Parathyroid adenoma (tissue), 2 donors: ENCODE data around the gene MCC.
A peak's percentile ranks its signal among the peaks of the same experiment; 100 is the strongest.

Experiments used
- H2AFZ ChIP-seq: fragments of 300-600 bp; sonication (generic); one replicate; pipeline ENCODE4 v1.7.0; 2017; ENCODE audit warnings: antibody characterized with exemption, mild to moderate bottlenecking
- H3K27ac ChIP-seq: fragments of 300-600 bp; sonication (generic); one replicate; pipeline ENCODE4 v1.7.0; 2017
- H3K27me3 ChIP-seq: fragments of 300-600 bp; sonication (generic); one replicate; pipeline ENCODE4 v1.7.0; 2017; ENCODE audit warnings: low read length; ENCODE audit not compliant: control insufficient read depth, insufficient read depth
- H3K36me3 ChIP-seq: fragments of 300-600 bp; sonication (generic); one replicate; pipeline ENCODE4 v1.7.0; 2017; ENCODE audit warnings: low read length; ENCODE audit not compliant: control insufficient read depth, insufficient read depth
- H3K4me1 ChIP-seq: fragments of 300-600 bp; sonication (generic); one replicate; pipeline ENCODE4 v1.7.0; 2017; ENCODE audit warnings: control low read depth
- H3K4me2 ChIP-seq: fragments of 300-600 bp; sonication (generic); one replicate; pipeline ENCODE4 v1.7.0; 2017; ENCODE audit warnings: low read length
- H3K4me3 ChIP-seq: fragments of 300-600 bp; sonication (generic); one replicate; pipeline ENCODE4 v1.7.0; 2017; ENCODE audit warnings: low read depth, low read length
- H3K79me2 ChIP-seq: fragments of 300-600 bp; sonication (generic); one replicate; pipeline ENCODE4 v1.7.0; 2017; ENCODE audit warnings: control low read depth
- H3K9ac ChIP-seq: fragments of 300-600 bp; sonication (generic); one replicate; pipeline ENCODE4 v1.7.0; 2017; ENCODE audit warnings: mild to moderate bottlenecking
- H3K9me3 ChIP-seq: fragments of 300-600 bp; sonication (generic); one replicate; pipeline ENCODE4 v1.7.0; 2017; ENCODE audit warnings: low read length; ENCODE audit not compliant: control insufficient read depth
- CTCF ChIP-seq: fragments of 300-600 bp; sonication (generic); IDR thresholded peaks from one replicate; pipeline ENCODE4 v1.7.0; 2017; ENCODE audit warnings: antibody characterized with exemption, mild to moderate bottlenecking
- donor health status: primary hyperparathyroidism.

The MCC gene

GRCh38 chr5:113024076-113024697 is 464.1 kb downstream of the MCC start:
- peaks cover 4% of the 10 kb centered on the region for H3K79me2 ChIP-seq
- TF ChIP-seq CTCF = no peak
- H3K4me3 ChIP-seq = no peak overlapping the region
- peak overlapping the region; percentile 40 for H3K27ac ChIP-seq
- H3K4me1 ChIP-seq = peaks cover 20% of the 10 kb centered on the region
- H3K9me3 ChIP-seq = no peaks in the 10 kb centered on the region
- H2AFZ ChIP-seq = no peak overlapping the region
- H3K4me2 ChIP-seq = no peak overlapping the region
- no peak overlapping the region for H3K9ac ChIP-seq
- H3K27me3 ChIP-seq = no peaks in the 10 kb centered on the region
- H3K36me3 ChIP-seq = peaks cover 2% of the 10 kb centered on the region

GRCh38 chr5:113022661-113023060 is 465.6 kb downstream of the MCC start:
- TF ChIP-seq CTCF = no peak
- Histone ChIP-seq H3K9ac (no peak overlapping the region), H3K4me2 (no peak overlapping the region)

GRCh38 chr5:113020461-113021273 is 467.6 kb downstream of the MCC start:
- H3K36me3 ChIP-seq = peaks cover 2% of the 10 kb centered on the region
- H3K4me3 ChIP-seq = no peak overlapping the region
- no peaks in the 10 kb centered on the region for H3K27me3 ChIP-seq
- H3K9ac ChIP-seq = no peak overlapping the region
- H3K9me3 ChIP-seq = no peaks in the 10 kb centered on the region
- peaks cover 24% of the 10 kb centered on the region for H3K4me1 ChIP-seq
- H3K79me2 ChIP-seq = no peaks in the 10 kb centered on the region
- no peak overlapping the region for H2AFZ ChIP-seq
- no peak for TF ChIP-seq CTCF
- no peak overlapping the region for H3K4me2 ChIP-seq
- peak overlapping the region; percentile 34 for H3K27ac ChIP-seq

More at GRCh38 chr5:113022661-113023060, 465.6 kb downstream of the MCC start:
- peak overlapping the region; percentile 21 for H3K27ac ChIP-seq
- H3K79me2 ChIP-seq = peaks cover 4% of the 10 kb centered on the region
- H3K27me3 ChIP-seq = no peaks in the 10 kb centered on the region
- H3K4me1 ChIP-seq = peaks cover 24% of the 10 kb centered on the region
- no peaks in the 10 kb centered on the region for H3K9me3 ChIP-seq
- H3K36me3 ChIP-seq = peaks cover 2% of the 10 kb centered on the region
- H3K4me3 ChIP-seq = no peak overlapping the region
- H2AFZ ChIP-seq = no peak overlapping the region

- H3K9me3 ChIP-seq = no peaks in the 10 kb centered on the region
- H3K79me2 ChIP-seq = no peaks in the 10 kb centered on the region
- no peak overlapping the region for H3K4me3 ChIP-seq
- no peak overlapping the region for H3K4me2 ChIP-seq
- no peaks in the 10 kb centered on the region for H3K27me3 ChIP-seq
- H3K27ac ChIP-seq = peak overlapping the region; percentile 20
- no peak overlapping the region for H2AFZ ChIP-seq
- no peaks in the 10 kb centered on the region for H3K36me3 ChIP-seq
- H3K4me1 ChIP-seq = peaks cover 19% of the 10 kb centered on the region
- no peak overlapping the region for H3K9ac ChIP-seq
- no peak for TF ChIP-seq CTCF
These were observed 470.2 kb downstream of the MCC start for GRCh38 chr5:113017881-113018635.
